GM18508 (cell line): ENCODE data around the gene NPTN.
"Not testable (repeated sequence)": the region's sequence is repeated elsewhere in the genome, so short reads cannot be mapped to it uniquely, and the experiment has no call there.

Source experiments
- ATAC-seq: cut with Tn5 transposase; IDR thresholded peaks from one replicate; pipeline ENCODE4 v1.9.1; 2021; ENCODE audit warnings: moderate number of reproducible peaks; ENCODE audit not compliant: insufficient read depth, unreplicated experiment

The NPTN gene

GRCh38 chr15:73633111-73633990, at the start of gene NPTN:
Gene NPTN (minus strand): TSS chr15:73633389. CDS start chr15:73633215, 174 bp downstream.
- peak; percentile 64 for ATAC-seq

- no peak for ATAC-seq
Observed at GRCh38 chr15:73682600-73683090, 49.5 kb upstream of the NPTN start.

DNA sequence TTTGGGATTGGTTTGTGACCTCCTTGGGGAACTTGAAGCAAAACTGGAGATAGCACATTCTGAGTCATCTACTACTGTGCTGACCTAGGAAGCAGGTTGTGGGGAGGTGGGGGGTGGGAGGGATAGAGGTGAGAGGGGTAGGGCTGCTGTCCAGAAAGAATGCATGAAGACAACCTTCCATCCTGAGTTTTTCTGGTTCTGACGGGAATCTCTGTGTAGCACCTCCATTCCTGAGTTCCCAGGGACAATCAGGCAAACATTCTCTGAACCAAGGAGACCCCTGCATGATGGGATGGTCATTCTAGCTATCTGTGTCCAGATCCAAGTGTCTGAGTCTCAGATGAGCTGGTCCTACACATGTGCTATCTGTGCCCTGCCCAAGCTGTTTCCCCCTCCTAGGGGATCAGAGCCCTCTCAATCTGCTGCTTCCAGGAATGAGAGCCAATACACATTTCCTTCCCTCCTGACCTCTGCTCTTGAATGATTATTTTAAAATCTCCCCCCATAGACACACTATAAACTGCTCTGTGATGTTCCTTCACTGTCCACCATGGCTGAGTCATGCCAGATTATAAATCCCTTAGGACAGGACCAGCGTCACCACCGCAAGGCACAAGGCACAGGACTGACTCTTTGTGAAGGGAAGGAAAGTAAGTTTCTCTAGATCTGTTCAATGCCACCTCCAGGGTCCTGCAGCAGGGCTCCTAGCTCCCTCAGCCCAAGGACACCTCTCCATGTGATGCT, 48.8 kb upstream of the NPTN start:
- no peak for ATAC-seq

GRCh38 chr15:73681063-73681462, 47.9 kb upstream of the NPTN start:
- ATAC-seq, result no peak

DNA sequence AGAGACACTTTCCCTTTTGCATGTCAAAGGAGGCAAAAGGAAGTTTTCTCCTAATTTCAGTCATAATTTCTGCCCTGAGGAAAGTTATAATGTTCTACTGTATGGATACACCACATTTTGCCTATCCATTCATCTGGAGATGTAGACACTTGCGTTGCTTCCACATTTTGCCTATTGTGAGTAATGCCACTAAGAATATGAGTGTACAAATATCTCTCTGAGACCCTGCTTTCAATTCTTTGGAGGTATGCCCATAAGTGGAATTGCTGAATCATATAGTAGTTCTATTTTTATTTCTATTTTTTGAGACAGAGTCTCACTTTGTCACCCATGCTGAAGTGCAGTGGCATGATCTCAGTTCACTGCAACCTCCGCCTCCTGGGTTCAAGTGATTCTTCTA, 47.4 kb upstream of the NPTN start:
- ATAC-seq, result no peak

DNA sequence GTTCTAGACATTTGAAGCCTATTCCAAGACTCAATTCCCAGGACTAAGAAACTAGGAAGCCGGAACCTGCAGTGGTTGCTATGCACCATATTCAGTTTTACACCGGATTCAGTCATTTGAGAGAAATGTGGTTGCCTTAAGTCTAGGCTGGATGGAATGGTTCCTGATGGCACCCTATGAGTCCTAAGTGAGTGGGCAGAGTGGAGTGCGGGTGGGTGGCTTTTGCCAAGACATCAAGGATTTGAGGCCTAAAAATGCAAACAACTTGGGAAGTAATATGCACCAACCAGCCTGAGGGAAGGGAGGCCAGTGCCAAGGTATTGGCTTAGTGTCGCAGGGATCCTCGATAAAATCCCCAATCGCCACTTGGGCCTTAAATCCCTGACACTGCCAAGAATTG, 46.8 kb upstream of the NPTN start:
- no peak for ATAC-seq

GRCh38 chr15:73679180-73679579, 46.0 kb upstream of the NPTN start:
- ATAC-seq, result no peak

- ATAC-seq, result no peak
Observed at GRCh38 chr15:73678498-73678897, 45.3 kb upstream of the NPTN start.

DNA sequence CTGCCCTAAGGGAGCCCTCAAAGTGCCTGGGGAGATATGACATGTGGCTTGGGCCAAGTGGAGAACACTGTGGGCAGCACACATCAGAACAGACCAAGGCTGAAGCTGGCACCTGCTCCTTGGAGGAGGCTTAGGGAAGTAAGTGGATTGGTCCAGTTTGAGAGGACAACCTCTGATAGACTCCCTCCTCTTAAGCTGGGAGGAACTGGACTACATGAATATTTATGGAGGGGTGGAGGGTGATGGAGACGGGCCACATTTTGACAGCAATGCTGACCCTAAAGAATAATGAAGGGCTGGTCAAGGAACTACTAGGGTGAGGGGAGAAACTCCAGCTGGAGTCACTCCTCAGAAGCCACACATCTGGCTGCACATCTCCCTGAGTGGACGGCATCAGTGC, 44.5 kb upstream of the NPTN start:
- no peak for ATAC-seq

- ATAC-seq, result no peak
Observed at GRCh38 chr15:73677146-73677607, 44.0 kb upstream of the NPTN start.

DNA sequence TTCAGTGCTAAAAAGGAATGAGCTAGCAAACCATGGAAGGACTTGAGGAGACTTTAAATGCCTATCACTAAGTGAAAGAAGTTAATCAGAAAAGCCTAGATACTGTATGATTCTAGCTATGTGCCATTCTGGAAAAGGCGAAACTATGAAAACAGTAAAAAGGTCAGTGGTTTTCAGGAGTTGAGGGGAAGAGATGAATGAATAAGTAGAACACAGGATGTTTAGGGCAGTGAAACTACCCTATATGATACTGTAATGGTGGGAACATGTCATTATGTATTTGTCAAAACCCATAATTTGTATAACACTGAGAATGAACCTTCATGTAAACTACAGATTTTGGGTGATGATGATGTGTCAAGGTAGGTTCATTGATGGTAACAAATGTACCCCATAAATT, 41.4 kb upstream of the NPTN start:
- no peak for ATAC-seq

DNA sequence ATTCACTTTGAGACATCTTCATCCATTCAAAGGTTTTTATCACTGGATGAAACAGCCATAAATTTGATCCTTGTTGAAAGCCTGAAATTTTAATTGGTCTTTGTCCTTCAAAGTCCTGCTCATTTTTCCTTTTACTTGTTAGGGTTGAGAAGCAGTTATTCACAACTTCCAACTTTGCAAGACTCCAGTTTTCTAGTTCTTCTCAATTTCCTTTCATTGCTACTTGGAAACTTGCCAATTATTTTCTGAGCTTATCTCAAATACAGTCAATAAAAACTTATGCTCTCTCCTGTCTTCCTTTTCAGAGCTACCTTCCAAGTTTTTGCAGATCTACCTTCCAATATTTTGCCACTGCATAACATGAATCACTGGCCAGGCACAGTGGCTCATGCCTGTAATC, 27.3 kb upstream of the NPTN start:
- no peak for ATAC-seq

DNA sequence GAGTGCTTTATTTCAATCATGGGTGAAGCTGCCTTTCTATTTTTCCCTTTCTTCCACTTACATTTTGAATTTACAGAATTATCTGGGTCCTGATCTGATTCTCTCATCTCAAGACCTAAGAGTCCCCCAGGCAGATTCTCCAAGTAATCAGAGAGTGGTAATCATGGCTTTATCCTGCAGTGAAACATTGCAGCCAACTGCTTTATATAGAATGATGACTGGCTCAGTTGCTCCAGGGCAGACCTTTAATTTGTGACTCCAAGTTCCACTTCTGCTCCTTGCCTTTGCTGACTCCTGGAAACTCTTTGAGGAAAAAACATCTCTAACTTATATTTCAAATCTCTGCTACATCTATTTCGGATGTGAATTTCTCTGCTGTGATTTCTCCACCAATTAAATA, 25.5 kb upstream of the NPTN start:
- ATAC-seq, result no peak

DNA sequence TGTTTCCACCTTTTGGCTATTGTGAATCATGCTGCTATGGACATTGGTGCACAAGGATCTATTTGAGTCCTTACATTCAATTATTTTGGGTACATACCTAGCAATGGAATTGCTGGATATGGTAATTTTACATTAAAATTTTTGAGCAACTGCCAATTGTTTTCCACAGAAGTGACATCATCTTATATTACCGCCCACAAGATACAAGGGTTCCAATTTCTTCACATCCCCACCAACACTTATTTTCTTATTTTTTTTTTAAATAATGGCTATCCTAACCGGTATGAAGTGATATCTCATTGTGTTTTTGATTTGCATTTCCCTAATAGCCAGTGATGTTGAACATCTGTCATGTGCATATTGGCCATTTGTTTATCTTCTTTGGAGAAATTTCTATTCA, 22.5 kb upstream of the NPTN start:
- no peak for ATAC-seq

DNA sequence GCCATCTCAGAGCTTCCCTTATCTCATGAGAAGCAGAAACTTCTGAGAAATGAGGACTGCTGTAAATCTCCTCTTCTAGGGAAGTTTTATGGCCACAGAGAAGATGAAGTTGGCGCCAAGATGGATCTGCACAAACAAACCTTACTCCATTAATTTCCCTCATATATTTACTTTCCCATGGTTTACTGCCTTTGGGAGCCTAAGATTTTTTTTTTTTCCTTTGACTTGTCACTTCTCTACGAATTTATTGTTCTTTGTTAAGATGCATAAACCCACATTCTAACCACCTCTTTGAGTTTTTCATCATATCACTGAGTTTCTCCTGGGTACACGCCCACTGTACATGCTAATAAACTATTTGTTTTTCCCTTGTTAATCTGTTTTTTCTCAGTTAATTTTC, 21.5 kb upstream of the NPTN start:
- ATAC-seq, result no peak

DNA sequence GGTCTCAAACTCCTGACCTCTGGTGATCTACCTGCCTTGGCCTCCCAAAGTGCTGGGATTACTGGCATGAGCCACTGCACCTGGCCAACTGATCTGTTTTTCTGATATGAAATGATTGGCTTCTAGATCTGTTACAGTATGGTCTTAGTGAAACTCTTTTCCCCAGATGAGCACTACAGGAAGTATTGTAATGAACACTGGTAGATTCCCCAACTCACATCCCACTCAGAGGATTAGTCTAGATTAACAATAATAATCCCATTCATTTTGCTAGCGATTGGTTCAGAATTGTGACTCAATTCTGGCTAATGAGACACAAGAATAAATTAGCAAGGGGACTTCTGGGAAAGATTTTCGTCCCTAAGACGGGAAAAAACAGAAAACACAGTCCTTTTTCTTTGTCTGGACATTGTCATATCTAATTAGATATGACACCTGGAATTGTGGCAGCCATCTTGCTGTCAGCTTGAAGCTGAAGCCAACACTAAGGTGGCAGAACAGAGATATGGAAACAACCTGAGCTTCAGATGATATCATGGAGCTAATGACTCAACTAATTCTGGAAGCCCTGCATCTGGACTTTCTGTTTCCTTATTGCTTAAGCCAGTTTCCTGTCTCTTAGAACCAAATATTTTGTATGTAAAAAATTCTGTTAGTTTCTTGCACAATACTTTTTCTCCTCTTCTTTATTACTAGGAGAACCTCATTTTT, 17.4 kb upstream of the NPTN start:
- no peak for ATAC-seq

- ATAC-seq, result no peak
Observed at GRCh38 chr15:73648014-73648295, 14.8 kb upstream of the NPTN start.

- no peak for ATAC-seq
Observed at GRCh38 chr15:73647259-73648013, 14.2 kb upstream of the NPTN start.

- not testable (repeated sequence) for ATAC-seq
Observed at GRCh38 chr15:73639464-73639863, 6.3 kb upstream of the NPTN start.

GRCh38 chr15:73637527-73637926, 4.3 kb upstream of the NPTN start:
- ATAC-seq, result no peak
